ENCODE measurements around the gene AIMP1.

Gene AIMP1

DNA sequence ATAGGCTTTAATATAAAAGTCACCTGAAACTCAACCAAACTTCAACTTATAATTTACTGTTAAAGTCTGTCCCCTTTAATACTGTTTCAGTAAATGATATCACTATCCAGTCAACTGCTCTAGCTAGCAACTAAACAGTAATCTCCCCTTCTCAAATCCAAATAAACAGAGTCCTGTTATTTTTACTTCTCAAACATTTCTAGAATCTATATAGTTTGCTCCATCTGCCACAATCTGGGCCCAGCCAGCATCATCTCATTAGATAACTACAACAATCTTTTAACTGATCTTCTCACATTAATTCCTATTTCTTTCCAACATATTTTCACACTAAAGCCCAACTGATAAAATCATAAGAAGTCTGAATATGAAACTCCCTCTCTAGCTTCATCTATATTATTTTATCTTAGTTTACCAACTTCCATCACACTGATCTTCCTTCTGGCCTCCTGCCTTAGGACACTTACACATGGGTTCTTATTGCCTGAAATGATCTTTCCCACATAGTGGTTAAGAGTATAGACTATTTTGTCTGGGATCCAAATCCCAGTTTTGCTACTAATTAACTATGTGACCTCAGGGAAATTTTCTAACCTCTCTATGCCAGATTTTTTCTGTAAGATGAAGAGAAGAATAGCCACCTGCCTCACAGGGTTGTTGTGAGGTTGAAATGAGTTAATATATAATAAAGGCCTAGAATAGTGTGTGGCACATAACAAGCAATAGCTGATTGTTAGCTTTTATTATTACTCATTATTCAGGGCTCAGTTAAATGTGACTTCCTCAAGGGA is 18.9 kb upstream of the AIMP1 start:
- no peak for DNase-seq (ENCODE audit: low read depth)
- H3K4me3 ChIP-seq (ENCODE audit: low read length), result no peak overlapping the region
- TF ChIP-seq, protein P1, sequence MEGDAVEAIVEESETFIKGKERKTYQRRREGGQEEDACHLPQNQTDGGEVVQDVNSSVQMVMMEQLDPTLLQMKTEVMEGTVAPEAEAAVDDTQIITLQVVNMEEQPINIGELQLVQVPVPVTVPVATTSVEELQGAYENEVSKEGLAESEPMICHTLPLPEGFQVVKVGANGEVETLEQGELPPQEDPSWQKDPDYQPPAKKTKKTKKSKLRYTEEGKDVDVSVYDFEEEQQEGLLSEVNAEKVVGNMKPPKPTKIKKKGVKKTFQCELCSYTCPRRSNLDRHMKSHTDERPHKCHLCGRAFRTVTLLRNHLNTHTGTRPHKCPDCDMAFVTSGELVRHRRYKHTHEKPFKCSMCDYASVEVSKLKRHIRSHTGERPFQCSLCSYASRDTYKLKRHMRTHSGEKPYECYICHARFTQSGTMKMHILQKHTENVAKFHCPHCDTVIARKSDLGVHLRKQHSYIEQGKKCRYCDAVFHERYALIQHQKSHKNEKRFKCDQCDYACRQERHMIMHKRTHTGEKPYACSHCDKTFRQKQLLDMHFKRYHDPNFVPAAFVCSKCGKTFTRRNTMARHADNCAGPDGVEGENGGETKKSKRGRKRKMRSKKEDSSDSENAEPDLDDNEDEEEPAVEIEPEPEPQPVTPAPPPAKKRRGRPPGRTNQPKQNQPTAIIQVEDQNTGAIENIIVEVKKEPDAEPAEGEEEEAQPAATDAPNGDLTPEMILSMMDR (IDR thresholded peaks at IDR 0.05; ENCODE audit: insufficient read depth, low read depth, low read length, missing control alignments), result no peak

DNA sequence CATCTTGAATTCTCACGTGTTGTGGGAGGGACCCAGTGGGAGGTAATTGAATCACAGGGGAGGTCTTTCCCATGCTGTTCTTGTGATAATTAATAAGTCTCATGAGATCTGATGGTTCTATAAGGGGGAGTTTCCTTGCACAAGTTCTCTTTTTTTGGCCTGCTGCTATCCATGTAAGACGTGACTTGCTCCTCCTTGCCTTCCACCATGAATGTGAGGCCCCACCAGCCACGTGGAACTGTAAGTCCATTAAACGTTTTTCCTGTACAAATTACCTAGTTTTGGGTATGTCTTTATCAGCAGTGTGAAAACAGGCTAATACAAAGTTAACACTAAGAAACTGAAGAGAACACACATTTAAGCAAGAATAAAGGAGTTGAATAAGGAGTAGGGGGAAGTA is 16.4 kb upstream of the AIMP1 start:
- no peak overlapping the region for H3K4me3 ChIP-seq (ENCODE audit: low read length)
- TF ChIP-seq, protein P1 (IDR thresholded peaks at IDR 0.05; ENCODE audit: insufficient read depth, low read depth, low read length, missing control alignments), result no peak
- DNase-seq (ENCODE audit: low read depth), result no peak

DNA sequence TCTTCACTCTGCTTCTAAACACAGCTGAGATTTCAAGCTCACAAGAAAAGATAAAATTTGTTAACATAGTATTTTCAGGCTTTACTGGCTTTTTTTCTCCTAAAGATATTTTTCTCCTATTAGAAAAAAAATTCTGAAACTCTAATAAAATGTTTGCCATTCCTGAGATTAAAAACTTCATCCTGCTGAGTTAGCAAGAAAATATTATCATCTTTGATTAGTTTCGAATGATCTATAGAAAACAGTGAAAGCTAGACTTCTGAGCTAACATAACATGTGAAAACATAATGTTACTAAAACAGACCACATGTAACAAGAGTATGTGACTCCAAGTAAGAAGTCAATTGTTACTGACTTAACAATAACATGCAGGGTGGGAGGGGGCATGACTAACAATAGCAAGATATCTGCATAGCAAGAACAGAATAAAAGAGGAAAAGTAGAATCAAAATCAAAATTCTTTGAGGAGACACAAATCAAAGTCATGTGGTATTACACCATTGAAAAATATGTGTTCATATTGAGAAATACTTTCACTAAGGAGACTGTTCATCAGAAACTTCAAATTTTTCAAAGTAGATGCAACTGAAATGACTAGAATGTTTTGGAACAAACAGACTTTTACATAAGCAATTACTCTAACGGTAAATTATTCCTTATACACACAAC is 14.8 kb upstream of the AIMP1 start:
- no peak for DNase-seq (ENCODE audit: low read depth)
- H3K4me3 ChIP-seq (ENCODE audit: low read length), result no peak overlapping the region
- TF ChIP-seq, protein P1 (IDR thresholded peaks at IDR 0.05; ENCODE audit: insufficient read depth, low read depth, low read length, missing control alignments), result no peak

DNA sequence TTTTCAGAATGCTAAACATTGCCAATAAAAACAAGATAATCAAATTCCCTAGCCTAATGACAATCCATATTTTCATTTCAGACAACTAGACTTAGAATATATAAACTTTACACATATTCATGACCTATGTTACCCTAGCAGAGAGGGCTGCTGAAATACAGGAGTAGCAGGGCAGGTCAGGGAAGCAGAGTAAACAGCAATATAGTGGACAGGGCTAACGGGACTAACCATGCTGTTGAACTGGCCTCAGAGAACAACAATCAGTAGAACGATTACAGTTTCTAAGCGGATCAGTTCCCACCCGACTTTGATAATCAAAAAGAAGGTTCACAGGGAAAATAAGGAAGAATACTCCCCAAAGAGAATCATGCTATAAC is 14.3 kb upstream of the AIMP1 start:
- TF ChIP-seq, protein P1 (IDR thresholded peaks at IDR 0.05; ENCODE audit: insufficient read depth, low read depth, low read length, missing control alignments), result no peak
- no peak for DNase-seq (ENCODE audit: low read depth)
- H3K4me3 ChIP-seq (ENCODE audit: low read length), result no peak overlapping the region

DNA sequence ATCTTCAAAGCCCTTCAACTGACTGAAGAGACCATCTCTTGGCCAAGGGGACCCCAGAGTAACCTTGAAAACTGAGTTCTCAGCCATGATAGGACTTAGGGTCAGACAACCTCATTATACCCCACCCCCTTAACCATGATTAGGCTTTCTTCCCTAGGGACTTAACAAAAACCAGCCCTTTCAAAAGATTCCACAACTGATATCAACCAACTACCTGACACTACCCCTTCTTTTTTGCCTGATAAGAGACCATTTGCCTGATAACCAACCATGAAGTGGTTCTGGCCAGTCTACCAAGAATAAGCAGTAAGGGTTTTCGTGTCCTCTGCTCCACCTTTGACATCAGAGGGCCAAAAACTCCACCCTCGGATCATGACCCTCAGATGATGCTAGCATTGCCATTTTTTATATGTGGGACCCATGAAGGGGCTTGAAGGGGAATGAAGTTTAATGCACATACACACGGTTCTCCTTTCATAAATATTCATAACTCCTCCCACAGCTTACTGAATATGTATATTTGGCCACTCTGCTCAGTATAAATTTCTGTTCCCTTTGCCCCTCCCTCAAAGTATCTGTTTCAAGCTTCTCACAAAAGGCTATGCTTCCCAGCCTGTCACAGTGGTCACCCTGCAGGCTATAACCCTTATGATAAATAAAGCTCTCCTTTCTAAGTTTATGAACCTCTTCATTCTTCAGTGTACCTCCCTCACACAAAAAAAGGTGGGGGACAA is 12.6 kb upstream of the AIMP1 start:
- DNase-seq (ENCODE audit: low read depth), result no peak
- H3K4me3 ChIP-seq (ENCODE audit: low read length), result no peak overlapping the region
- TF ChIP-seq, protein P1 (IDR thresholded peaks at IDR 0.05; ENCODE audit: insufficient read depth, low read depth, low read length, missing control alignments), result no peak

DNA sequence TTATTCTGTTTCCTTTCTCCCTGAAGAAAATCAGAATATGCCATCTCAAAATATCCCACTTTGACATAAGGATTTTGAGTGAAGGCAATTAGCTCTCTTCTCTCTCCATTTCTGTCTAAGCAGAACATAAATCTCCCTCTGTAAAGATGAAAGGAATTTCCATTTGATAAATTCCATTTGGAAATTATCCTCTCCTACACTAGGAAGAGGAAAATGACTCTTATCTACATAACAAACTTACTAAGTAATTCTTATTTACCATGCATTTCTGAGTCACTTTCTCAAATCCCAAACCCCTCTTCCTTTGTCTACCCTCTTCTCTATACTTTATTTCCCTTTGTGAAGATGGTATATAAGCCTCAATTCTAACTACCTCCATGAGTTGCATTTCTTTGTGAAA is 11.7 kb upstream of the AIMP1 start:
- TF ChIP-seq, protein P1 (IDR thresholded peaks at IDR 0.05; ENCODE audit: insufficient read depth, low read depth, low read length, missing control alignments), result no peak
- no peak overlapping the region for H3K4me3 ChIP-seq (ENCODE audit: low read length)
- no peak for DNase-seq (ENCODE audit: low read depth)
